ENCODE data around the gene MDM2. TPM values are rescaled to one million over a fixed set of nuclear protein-coding genes. Genes with fewer than 3 reads are reported as not detected.

The MDM2 gene
- total and polyA plus RNA-seq, 9 of the 15 experiments (the other 6 are each of a cell fraction or from before 2014, with no cell fraction given): 13.6 to 100 (median 49.0) TPM

DNA sequence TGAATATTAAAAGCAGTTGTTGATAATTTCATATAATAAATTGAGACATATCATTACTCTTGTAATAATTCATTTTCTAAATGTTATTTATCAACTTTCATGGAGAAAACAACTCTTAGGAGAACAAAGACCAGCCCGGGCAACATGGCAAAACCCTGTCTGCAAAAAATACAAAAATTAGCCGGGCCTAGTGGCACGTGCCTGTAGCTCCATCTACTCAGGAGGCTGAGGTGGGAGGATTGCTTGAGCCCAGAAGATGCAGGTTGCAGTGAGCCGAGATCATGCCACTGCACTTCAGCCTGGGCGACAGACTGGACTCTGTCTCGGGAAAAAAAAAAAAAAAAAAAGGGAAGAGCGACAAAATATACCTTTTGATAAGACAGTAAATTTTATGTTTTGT is 40.8 kb upstream of the MDM2 start:
- H3K27me3 ChIP-seq (ENCODE audit: control insufficient read depth in 2 of 2, insufficient read depth in 2 of 2, low read length in 2 of 2): no peaks in the 10 kb centered on the region
- in situ Hi-C loops (cut with MboI) (no loop called here), intact Hi-C loops (cut with micrococcal nuclease) (no loop called here)
- peaks cover 5 to 9% of the 10 kb centered on the region in 2 experiments; a peak in 4 of 5 replicates for H3K4me1 ChIP-seq (replicated peaks in 1 of 2; ENCODE audit: control insufficient read depth in 2 of 2, insufficient read depth in 2 of 2, low read length in 2 of 2)
- ChIA-PET CTCF (ENCODE audit: low intra/inter-chr PET ratio) (no interaction called here), POLR2A (no interaction called here)
- H3K9me3 ChIP-seq (replicated peaks; ENCODE audit: control insufficient read depth, insufficient read depth, low read depth, low read length): no peaks in the 10 kb centered on the region
- no peaks in the 10 kb centered on the region for H3K79me2 ChIP-seq (ENCODE audit: control insufficient read depth, insufficient read depth, low read length)
- no peak overlapping the region for H3K4me2 ChIP-seq (ENCODE audit: insufficient read depth, low read length)
- H3K4me3 ChIP-seq: no peak overlapping the region
- no peak for TF ChIP-seq ZNF239 (CRISPR knock-in tag; IDR thresholded peaks at IDR 0.05)
- TF ChIP-seq, protein P1, sequence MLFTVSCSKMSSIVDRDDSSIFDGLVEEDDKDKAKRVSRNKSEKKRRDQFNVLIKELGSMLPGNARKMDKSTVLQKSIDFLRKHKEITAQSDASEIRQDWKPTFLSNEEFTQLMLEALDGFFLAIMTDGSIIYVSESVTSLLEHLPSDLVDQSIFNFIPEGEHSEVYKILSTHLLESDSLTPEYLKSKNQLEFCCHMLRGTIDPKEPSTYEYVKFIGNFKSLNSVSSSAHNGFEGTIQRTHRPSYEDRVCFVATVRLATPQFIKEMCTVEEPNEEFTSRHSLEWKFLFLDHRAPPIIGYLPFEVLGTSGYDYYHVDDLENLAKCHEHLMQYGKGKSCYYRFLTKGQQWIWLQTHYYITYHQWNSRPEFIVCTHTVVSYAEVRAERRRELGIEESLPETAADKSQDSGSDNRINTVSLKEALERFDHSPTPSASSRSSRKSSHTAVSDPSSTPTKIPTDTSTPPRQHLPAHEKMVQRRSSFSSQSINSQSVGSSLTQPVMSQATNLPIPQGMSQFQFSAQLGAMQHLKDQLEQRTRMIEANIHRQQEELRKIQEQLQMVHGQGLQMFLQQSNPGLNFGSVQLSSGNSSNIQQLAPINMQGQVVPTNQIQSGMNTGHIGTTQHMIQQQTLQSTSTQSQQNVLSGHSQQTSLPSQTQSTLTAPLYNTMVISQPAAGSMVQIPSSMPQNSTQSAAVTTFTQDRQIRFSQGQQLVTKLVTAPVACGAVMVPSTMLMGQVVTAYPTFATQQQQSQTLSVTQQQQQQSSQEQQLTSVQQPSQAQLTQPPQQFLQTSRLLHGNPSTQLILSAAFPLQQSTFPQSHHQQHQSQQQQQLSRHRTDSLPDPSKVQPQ (CRISPR knock-in tag; IDR thresholded peaks at IDR 0.05; ENCODE audit: borderline replicate concordance): no peak
- no peak for TF ChIP-seq POLR2A (conservative IDR thresholded peaks at IDR 0.05)
- TF ChIP-seq, protein P2, sequence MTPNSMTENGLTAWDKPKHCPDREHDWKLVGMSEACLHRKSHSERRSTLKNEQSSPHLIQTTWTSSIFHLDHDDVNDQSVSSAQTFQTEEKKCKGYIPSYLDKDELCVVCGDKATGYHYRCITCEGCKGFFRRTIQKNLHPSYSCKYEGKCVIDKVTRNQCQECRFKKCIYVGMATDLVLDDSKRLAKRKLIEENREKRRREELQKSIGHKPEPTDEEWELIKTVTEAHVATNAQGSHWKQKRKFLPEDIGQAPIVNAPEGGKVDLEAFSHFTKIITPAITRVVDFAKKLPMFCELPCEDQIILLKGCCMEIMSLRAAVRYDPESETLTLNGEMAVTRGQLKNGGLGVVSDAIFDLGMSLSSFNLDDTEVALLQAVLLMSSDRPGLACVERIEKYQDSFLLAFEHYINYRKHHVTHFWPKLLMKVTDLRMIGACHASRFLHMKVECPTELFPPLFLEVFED (CRISPR knock-in tag; conservative IDR thresholded peaks at IDR 0.05): no peak
- TF ChIP-seq ZNF766 (CRISPR knock-in tag; conservative IDR thresholded peaks at IDR 0.05): no peak
- H3K27ac ChIP-seq (ENCODE audit: extremely low read depth, low read depth, low read length): no peak overlapping the region
- no peak overlapping the region for H2AFZ ChIP-seq (ENCODE audit: low read depth, low read length)
- no peak for DNase-seq (ENCODE audit: extremely low read depth in 1 of 4, low spot score in 3 of 4)
- no peak for FAIRE-seq
- peaks cover 15% of the 10 kb centered on the region; the same call in 2 of the 3 replicates for H3K36me3 ChIP-seq (ENCODE audit: control insufficient read depth, insufficient read depth, low read length)
- H4K20me1 ChIP-seq (replicated peaks; ENCODE audit: control insufficient read depth, insufficient read depth, low read length): no peaks in the 10 kb centered on the region
- ATAC-seq: no peak
- BruUV-seq (replicated peaks): no TSS peak
- 77% methylated on average over 3 of the region's 7 CpGs for whole genome bisulfite sequencing (ENCODE audit: insufficient coverage, low coverage, missing lambda C conversion rate)
- no peaks in the 10 kb centered on the region for H3K9me1 ChIP-seq (ENCODE audit: control insufficient read depth, insufficient read depth, low read length)
- no peak overlapping the region for H3K9ac ChIP-seq (ENCODE audit: insufficient read depth in 1 of 2, low read depth in 2 of 2, low read length in 2 of 2)

Data from K562 (cell line).